ENCODE data around the gene MCM10.

DNA sequence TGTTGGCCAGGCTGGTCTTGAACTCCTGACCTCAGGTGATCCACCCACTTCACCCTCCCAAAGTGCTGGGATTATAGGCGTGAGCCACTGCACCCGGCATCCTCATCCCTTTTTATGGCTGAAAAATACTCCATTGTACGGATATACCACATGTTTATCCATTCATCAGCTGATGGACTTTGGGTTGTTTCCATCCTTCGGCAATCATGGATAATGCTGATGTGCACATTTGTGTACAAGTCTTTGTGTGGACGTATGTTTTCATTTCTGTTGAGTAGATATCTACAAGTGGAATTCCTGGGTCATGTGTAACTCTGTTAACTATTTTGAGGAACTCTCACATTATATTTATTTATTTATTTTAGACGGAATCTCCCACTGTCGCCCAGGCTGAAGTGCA lies 78.6 kb downstream of the MCM10 start:
- TF ChIP-seq, protein P1, sequence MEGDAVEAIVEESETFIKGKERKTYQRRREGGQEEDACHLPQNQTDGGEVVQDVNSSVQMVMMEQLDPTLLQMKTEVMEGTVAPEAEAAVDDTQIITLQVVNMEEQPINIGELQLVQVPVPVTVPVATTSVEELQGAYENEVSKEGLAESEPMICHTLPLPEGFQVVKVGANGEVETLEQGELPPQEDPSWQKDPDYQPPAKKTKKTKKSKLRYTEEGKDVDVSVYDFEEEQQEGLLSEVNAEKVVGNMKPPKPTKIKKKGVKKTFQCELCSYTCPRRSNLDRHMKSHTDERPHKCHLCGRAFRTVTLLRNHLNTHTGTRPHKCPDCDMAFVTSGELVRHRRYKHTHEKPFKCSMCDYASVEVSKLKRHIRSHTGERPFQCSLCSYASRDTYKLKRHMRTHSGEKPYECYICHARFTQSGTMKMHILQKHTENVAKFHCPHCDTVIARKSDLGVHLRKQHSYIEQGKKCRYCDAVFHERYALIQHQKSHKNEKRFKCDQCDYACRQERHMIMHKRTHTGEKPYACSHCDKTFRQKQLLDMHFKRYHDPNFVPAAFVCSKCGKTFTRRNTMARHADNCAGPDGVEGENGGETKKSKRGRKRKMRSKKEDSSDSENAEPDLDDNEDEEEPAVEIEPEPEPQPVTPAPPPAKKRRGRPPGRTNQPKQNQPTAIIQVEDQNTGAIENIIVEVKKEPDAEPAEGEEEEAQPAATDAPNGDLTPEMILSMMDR (conservative IDR thresholded peaks at IDR 0.05; ENCODE audit: low read depth, low read length): no peak
- TF ChIP-seq EZH2 (IDR thresholded peaks at IDR 0.05; ENCODE audit: low read length, unreplicated experiment) (no peak), EZH2phosphoT487 (IDR thresholded peaks at IDR 0.05; ENCODE audit: borderline replicate concordance, low read length) (no peak)

Data from PC-3 (cell line).